GM21515 (cell line): ENCODE measurements around the gene DPH1.
"Not testable (repeated sequence)": the region's sequence is repeated elsewhere in the genome, so short reads cannot be mapped to it uniquely, and the experiment has no call there.

Source experiments
- ATAC-seq: cut with Tn5 transposase; IDR thresholded peaks from one replicate; pipeline ENCODE4 v1.9.1; 2021; ENCODE audit not compliant: unreplicated experiment

DPH1 gene

DNA sequence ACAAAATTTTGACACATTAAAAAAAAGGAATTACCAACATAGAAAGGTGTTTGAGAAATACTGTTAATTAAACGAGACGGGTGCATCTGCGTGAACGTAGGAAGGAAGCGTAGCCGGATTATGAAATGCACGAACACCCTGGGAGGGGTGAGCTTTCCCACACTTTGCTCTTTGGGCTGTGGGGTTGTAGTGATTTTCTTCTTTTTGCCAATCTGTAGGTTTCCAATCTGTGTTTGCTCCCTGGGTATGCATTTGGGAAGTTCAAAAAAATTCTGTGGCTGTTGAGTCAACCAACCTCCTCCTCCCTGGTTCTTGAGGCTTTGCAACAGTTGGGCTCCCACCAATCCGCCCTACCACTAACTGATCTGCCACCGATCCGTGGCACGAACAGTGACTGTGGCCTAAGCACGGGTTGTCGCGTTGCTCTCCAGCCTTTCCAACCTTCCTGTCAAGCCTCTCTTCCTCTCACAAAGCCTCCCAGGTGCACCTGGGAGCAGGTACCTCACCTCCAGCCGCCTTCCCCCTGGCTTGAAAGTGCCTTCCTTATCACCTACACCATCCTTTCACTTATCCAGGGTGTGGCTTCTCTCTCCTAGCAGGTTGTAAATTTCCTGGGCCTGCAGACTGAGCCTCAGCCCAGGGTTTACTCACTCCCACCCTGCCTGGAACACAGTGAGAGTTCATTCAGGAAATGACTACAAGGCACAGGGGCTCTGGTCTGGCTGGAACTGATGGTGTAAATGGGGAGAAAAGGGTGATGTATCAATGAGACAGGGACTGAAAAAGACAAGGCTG lies 21.4 kb upstream of the DPH1 start:
- no peak for ATAC-seq

DNA sequence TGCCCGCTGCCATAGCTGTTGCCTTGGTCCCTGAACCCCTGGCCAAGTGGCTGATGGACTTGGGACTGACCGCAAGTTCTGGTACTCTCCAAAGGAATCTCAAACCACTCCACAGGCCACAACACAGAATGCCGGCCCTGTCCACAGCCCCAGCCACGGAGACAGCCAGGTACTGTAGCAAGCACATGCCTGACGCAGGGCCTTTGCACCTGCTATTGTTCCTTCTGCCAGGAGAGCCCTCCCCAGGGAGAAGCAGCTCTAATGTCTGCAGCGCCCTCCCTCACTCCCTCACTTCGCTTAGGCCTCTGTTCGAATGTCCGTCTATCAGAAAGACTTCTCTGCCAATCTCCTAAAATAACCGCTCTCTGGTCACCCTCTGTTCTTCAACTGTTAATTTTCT lies 20.2 kb upstream of the DPH1 start:
- no peak for ATAC-seq

DNA sequence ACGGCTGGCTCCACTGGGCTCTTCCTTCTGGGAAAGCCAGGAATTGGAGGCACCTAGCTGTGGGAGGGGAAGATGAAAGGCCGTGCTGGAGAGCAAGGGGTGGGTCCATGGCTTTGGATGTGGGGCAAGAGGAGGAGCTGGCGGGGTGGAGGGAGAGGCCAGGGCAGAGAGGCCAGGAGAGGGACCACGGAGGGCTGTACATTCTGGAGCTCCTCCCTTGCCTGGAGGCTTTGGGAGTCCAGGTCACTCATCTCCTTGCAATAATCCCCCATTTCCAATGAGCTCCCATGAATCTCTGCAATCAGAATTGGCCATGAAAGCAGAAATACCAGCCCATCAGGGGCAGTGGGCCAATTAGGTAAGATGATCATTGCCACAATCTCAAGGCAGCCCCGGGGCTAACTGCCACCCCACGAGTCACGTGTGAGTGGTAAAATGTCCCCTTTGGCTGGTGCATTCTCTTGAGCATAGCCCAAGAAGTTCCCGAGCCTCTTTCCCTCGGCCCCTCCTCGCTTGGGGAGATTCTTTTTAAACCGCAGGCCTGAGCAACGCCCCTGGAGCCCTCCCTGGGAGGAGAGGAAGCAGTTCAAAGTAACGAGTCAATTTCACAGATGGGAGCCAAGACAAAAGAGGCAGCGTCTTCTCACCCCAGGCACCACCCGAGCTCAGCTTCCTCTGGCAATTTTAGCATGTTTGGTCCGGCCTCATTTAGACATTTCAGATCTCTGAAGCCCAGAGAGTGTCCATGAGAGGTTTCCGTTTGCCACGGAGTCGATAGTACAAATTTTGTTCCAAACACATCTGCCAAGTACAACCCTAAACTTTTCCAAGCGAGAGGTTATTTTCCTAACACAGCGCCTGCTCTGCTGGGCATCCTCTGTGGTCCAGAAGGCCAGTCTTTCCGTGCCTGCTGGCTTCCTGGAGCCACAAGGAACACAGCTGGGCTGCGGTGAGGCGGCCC lies 18.3 kb upstream of the DPH1 start:
- no peak for ATAC-seq

DNA sequence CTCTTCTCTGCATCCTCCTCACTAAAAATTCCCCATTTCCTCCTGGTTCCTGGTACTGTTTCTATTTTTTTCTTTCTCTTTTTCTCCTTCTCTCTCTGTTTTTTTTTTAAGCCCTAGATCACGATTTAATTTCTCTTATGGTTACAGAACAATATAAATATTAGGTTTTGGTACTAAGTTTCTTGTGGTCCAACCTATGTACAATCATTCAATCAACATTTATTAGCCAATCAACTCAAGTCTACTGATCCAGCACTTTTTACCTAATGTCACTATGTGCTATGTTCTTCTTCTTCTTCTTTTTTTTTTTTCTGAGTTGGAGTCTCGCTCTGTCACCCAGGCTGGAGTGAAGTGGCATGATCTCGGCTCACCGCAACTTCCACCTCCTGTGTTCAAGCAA lies 17.5 kb upstream of the DPH1 start:
- ATAC-seq, result no peak

DNA sequence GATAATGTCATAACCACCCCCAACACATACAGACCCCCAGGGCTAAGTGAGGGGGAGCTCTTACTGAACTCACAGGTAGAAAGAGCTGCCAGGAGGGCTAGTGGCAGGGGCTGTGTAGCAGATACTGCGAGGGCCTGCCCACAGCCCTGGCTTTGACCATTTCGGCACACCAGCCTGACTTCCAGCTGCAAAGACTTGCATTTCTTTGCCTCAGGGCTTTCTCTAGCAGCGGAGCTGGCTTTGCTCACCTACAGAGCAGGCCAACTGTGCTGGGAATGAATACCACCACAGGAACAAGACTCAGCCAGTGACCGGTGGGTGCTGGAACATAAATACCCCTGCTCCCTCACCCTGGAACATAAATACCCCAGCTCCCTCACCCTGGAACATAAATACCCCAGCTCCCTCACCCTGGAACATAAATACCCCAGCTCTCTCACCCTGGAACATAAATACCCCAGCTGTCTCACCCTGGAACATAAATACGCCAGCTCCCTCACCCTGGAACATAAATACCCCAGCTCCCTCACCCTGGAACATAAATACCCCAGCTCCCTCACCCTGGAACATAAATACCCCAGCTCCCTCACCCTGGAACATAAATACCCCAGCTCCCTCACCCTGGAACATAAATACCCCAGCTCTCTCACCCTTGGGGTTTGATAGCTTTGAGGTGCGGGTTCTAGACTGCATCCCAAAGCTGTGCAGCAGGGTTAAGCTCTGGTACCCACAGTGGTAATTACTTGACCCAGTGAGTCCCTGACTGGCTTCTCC lies 16.5 kb upstream of the DPH1 start:
- not testable (repeated sequence) for ATAC-seq

DNA sequence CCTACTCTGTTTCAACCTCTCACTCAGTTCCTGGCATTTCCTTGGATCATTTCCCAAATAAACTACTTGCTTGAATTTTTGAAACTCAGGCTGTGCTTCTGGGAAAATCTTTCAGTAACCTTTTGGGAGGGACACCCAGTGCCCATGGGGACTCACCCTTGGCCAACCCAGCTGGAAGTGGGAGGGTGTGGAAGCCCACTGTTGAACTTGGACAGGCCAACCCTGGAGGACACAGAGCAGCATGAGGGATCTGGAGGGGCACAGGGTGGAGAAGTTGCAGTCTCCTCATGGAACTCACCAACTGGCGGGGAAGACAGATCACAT lies 16.0 kb upstream of the DPH1 start:
- ATAC-seq, result no peak

DNA sequence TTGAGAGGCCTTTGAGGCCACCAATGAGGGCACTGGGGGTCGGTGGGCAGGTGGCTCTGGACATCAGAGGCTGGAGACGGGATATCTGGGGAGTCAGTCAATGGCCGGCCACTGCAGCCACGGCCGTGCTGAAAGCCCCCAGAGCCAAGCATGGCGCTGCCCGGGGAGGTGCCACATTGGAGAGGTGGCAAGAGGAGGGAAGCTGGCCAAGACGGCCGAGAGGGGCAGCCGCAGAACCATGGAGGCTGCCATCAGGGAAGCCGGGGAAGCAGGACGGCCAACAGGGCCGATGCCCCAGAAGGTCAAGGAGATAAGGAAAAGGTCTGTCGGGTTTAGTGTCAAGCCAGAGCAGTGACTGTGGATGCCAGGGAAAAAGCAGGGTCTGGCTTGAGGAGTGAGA lies 14.6 kb upstream of the DPH1 start:
- ATAC-seq, result no peak

DNA sequence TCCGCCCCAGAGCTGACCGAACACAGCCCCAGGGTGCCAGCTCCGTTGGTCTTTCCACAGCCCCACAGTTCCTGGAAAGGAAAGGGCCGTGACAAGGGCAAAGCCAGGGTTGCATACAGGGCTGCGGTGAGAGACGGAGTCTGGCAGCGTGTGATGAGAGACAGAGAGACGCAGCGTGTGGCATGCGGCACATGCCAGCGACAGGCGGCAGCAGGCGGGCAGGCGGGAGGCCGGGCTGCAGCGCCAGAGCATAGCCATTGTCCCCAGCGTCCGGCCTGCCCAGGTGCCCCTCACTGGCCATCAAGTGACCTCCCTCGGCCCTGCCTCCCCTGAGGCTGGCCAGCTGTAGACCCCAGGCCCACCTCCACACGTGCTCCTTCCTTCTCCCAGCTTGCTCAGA lies 13.5 kb upstream of the DPH1 start:
- no peak for ATAC-seq

GRCh38 chr17:2017274-2017941 lies 12.5 kb upstream of the DPH1 start:
- no peak for ATAC-seq

DNA sequence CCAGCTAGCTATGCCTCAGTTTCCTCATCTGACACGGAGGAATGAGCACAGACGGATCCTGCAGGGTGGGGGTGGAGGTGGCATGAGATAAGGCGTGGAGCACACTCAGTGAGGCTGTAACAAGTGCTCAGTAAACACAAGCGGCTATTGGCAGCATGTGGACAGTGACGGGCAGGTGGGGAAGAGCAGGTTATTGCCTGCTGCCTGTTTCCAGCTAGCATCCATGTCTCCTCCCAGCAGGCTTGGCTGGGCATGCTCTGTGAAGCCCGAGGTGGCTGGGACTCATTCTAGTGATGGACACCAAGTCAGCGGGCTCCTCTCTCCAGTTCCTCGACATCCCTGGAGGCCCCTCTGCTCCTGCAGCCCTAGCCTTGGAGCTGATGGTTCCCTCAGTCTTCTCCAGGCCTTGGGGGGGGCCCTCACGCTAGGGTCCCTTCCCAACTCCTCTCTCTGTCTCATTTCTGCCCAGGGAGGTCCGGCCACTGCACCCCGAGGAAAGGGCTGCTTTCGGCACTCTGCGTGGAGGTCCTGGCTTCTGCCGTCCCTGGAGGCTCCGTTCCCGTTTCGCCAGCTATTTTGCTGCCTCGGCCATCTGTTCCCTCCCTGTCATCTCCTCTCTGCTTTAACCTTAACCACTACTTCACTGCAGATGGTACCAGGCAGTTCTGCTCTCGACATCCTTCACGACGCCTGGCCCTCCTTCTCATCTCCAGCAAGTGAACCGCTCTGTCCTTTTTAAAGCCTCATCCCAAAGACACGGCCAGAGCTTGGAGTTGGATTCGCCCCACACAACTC lies 11.0 kb upstream of the DPH1 start:
- no peak for ATAC-seq

DNA sequence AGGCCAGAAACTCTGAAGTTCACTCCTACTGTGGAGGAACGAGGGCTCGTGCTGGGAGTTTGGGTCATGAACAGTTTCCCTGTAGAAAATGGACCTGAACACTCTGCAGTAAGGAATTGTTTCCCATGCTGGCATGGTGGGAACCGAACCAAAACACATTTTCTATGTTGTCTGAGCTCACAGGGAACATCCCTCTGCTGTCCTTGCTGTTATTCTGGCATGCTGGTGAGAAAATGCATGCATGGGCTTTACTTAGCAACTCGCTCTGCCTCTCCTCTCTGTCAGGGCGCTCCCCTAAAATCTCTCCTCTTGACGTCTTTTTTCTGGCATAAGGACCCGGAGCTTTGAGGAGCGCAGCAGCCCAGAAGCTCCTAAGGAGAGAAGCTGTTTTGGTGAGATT lies 10.2 kb upstream of the DPH1 start:
- no peak for ATAC-seq

- no peak for ATAC-seq
These were observed 9.2 kb upstream of the DPH1 start for GRCh38 chr17:2020721-2021120.

- no peak for ATAC-seq
These were observed 7.2 kb upstream of the DPH1 start for GRCh38 chr17:2022647-2023240.

DNA sequence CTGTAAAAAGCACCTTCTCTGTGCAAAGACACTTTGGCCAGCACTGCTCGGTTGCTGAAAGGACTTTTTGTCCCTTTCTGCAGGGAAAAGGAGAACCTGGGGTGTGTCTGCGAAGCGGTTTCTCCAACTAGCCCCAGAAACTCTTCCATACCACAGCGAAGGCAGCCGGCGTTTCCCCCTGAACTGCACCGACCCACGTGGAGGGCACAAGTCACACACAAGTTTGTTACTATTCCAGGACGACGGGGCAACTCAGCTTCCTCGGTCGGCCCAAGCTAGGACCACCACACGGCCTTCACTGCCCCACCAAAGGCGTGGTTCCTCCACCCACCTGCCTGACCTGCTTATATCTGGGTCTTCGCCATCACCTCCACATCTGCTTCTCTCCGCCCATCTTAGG lies 6.7 kb upstream of the DPH1 start:
- no peak for ATAC-seq

GRCh38 chr17:2023692-2024571 lies 6.0 kb upstream of the DPH1 start:
- ATAC-seq, result no peak

- ATAC-seq, result no peak
These were observed 5.3 kb upstream of the DPH1 start for GRCh38 chr17:2024572-2025219.

- no peak for ATAC-seq
These were observed 4.7 kb upstream of the DPH1 start, which contains the start of gene RTN4RL1 for GRCh38 chr17:2025220-2025621. TSS of gene RTN4RL1 (minus strand) at chr17:2025334. CDS start at chr17:2024865, 469 bp downstream.

DNA sequence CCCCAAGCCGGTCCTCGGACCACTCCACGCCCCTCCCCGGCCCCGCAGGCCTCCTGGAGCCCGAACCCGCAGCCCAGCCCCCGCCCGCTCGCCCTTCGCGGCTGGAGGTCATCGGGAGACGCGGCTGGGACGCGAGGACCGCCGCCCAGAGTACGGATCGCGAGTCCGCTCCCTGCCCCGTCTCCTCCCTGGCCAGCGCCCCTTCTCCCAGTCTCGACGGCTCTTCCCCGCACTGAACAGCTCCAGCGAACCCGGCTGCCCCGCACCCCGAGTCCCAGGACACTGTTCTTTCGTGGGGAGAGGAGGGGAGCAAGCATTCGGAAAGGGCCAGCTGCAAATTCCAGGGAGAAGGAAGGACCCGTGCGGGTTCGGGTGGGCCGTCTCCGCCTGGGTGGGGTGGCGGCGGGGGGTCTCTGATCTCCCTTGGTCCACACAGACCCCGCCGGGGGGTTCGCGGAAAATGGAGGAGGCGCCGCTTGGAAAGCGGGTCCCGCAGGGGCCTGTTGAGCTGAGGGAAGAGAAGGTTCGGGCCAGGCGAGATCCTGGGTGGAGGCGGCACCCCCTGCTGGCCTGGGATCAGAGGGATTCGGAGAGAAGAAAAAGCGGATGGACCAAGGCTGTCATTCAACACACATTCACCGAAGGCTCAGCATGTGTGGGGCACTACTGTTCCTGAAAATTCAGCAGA lies 4.2 kb upstream of the DPH1 start:
- ATAC-seq, result no peak
